NB4 (cell line): ENCODE measurements around the gene MPPED1.

Source experiments
- DNase-seq: peaks from one replicate; pipeline ENCODE4 v3.0.0; 2010; ENCODE audit warnings: low read depth
- H3K4me3 ChIP-seq: one replicate; pipeline ENCODE4 v1.5.1; 2011; ENCODE audit warnings: mild to moderate bottlenecking, low read depth, low read length, moderate library complexity
- CTCF ChIP-seq: IDR thresholded peaks from one replicate; pipeline ENCODE4 v1.5.1; 2012; ENCODE audit warnings: low read depth, low read length
- MAX ChIP-seq: IDR thresholded peaks from 2 replicates; pipeline ENCODE4 v1.6.1; 2011; ENCODE audit warnings: low read depth, low read length
- MYC ChIP-seq: IDR thresholded peaks from 2 replicates; pipeline ENCODE4 v1.6.1; 2011; ENCODE audit warnings: low read depth, low read length
- POLR2A ChIP-seq: IDR thresholded peaks from 2 replicates; pipeline ENCODE4 v1.6.1; 2011; ENCODE audit warnings: mild to moderate bottlenecking; ENCODE audit not compliant: insufficient read length; ENCODE audit errors: extremely low read depth

MPPED1 gene

GRCh38 chr22:43490311-43490710, 78.5 kb downstream of the MPPED1 start:
- TF ChIP-seq MAX (no peak), CTCF (no peak), POLR2A (no peak)

GRCh38 chr22:43491177-43491576, 79.4 kb downstream of the MPPED1 start:
- no peak for TF ChIP-seq CTCF
- no peak for TF ChIP-seq POLR2A
- no peak for TF ChIP-seq MYC
- no peak for TF ChIP-seq MAX
- no peak for DNase-seq
- H3K4me3 ChIP-seq, result no peak overlapping the region

More at GRCh38 chr22:43490311-43490710, 78.5 kb downstream of the MPPED1 start:
- no peak overlapping the region for H3K4me3 ChIP-seq
- DNase-seq, result no peak

GRCh38 chr22:43491737-43492136, 79.9 kb downstream of the MPPED1 start:
- DNase-seq, result no peak
- no peak overlapping the region for H3K4me3 ChIP-seq
- no peak for TF ChIP-seq CTCF
- no peak for TF ChIP-seq MAX
- no peak for TF ChIP-seq MYC
- no peak for TF ChIP-seq POLR2A

- TF ChIP-seq MYC (no peak), CTCF (no peak), POLR2A (no peak)
- DNase-seq, result no peak
- no peak overlapping the region for H3K4me3 ChIP-seq
These were observed 81.5 kb downstream of the MPPED1 start for GRCh38 chr22:43493297-43493696.

- no peak overlapping the region for H3K4me3 ChIP-seq
- DNase-seq, result no peak
- no peak for TF ChIP-seq CTCF
These were observed 86.4 kb downstream of the MPPED1 start for GRCh38 chr22:43497956-43498855.

GRCh38 chr22:43498856-43499253, 87.0 kb downstream of the MPPED1 start:
- no peak for DNase-seq
- TF ChIP-seq MAX, result no peak
- TF ChIP-seq POLR2A, result no peak
- TF ChIP-seq CTCF, result no peak
- no peak for TF ChIP-seq MYC
- no peak overlapping the region for H3K4me3 ChIP-seq
